Measurements from ENCODE around the gene ZRANB1. TPM values are rescaled to one million over a fixed set of nuclear protein-coding genes. Genes with fewer than 3 reads are reported as not detected.
A peak's percentile ranks its signal among the peaks of the same experiment; 100 is the strongest.

The ZRANB1 gene
- total and polyA plus RNA-seq, 2 experiments from 2014 or later = 6.6 to 21.9 TPM

DNA sequence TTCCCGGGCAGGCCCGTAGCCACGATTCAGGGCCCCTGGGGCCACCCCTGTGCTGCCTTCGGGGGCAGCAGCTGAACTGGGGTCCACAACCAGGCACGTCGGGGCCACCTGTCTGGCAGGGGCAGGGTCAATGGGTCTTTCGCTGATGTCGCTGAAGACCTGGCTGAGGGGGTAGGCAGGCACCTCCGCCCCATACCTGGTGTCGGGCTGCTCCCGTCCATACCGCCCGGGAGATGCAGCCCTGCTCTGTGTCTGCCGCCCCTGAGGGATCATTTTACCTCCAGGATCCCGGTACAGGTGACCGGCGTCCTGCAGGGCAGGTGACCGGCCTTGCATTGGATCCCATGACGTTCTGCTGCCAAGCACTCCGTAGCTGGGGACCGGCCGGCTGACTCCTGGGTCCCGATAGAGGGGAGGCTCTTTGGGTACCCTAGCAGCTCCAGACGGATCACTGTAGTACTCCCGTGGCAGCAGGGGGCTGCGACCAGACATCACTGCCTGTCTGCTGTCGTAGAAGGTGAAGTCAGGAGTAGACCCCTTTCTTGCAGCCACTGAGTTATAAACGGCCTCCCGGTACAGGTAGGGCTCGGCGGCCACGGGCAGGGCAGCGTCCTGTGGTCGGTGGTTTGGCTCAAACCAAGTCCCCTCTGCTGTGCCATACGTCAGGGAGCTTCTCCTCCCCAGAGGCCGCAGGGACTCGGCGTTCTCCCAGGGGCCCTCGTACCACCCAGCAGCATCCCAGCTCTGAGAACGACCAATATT is 85.2 kb downstream of the ZRANB1 start:
- H3K4me3 ChIP-seq = no peak overlapping the region
- no peak overlapping the region for H3K9ac ChIP-seq
- peaks cover 15% of the 10 kb centered on the region for H3F3A ChIP-seq (ENCODE audit: insufficient read depth)
- no peaks in the 10 kb centered on the region for H3K27me3 ChIP-seq (replicated peaks; ENCODE audit: insufficient read depth)
- H3K9me3 ChIP-seq (ENCODE audit: low read depth) = no peaks in the 10 kb centered on the region
- no peak for TF ChIP-seq EZH2phosphoT487 (IDR thresholded peaks at IDR 0.05; ENCODE audit: insufficient read depth, low read depth)
- H2AFZ ChIP-seq = no peak overlapping the region
- 95% methylated on average over 40 of the region's 40 CpGs for WGBS, 2 experiments (ENCODE audit: low coverage in 1 of 2, low lambda C conversion rate in 2 of 2, missing lambda C conversion rate in 2 of 2)
- H3K4me2 ChIP-seq (ENCODE audit: unreplicated experiment) = no peak overlapping the region
- no peaks in the 10 kb centered on the region for H3K36me3 ChIP-seq (ENCODE audit: low read depth)
- H4K20me1 ChIP-seq (ENCODE audit: insufficient read depth) = peaks cover 12% of the 10 kb centered on the region; the same call in 1 of the 2 replicates
- no peak for DNase-seq
- H3K9me2 ChIP-seq (ENCODE audit: insufficient read depth) = no peaks in the 10 kb centered on the region
- peaks cover 89% of the 10 kb centered on the region for H3K79me2 ChIP-seq (ENCODE audit: insufficient read depth)
- H3K4me1 ChIP-seq (ENCODE audit: insufficient read depth) = peaks cover 17% of the 10 kb centered on the region
- in situ Hi-C loops (cut with MboI) = loop anchor here (25.0 kb wide), 1 partner anchor 685 kb away; the partner anchor contains the start of gene EDRF1
- H3K27ac ChIP-seq = no peak overlapping the region

DNA sequence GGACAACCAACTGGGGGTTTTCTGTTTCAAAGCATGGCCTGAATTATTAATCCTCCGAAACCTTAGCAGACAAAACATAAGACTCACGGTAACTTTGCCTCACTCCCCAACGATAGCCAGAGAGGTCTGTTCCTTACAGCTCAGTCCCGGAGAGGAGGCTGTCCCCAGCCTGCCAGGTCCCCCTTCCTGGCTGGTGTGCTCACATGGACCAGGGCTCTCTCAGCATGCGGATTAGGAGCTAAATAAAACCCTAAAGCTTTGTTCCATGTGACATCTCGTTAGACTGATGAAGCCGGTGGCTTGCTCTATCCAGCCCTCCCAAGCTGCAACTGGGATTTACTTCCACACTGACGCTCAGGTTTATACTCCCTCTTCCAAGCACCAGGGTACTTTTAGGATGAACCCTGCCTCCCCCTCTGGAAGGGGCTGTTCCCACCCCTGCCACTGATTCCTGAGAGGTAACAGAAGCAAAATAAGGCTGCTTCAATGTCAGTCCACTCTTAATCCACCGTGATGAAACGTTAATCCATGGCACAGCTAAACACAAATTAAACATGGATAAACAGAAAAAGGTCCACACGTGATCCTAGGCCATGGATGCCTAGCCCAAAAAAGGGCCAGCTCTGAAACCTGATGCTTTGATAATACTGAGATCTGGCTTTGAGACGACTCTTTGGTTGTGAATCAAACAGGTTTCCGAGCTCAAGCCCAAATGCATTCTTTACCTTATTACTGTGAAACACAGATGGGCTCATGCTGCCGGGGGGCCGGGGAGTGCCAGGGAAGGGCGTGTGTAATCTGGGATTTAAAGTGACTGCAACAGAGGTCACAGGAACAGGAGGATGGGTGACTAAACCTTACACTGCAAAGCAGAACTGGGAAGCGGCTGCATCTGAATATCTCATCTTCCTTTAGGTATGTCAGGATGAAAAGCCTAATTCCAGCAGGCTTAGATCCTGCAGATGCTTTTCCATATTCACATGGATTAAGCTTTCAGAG is 86.2 kb downstream of the ZRANB1 start:
- Histone ChIP-seq H3K27ac (peak overlapping the region; percentile 36), H2AFZ (no peak overlapping the region), H4K20me1 (ENCODE audit: insufficient read depth) (peaks cover 12% of the 10 kb centered on the region; the same call in 1 of the 2 replicates), H3K4me1 (ENCODE audit: insufficient read depth) (peaks cover 17% of the 10 kb centered on the region), H3K9ac (peak overlapping the region; percentile 52), H3K36me3 (ENCODE audit: low read depth) (no peaks in the 10 kb centered on the region), H3K9me2 (ENCODE audit: insufficient read depth) (no peaks in the 10 kb centered on the region), H3K9me3 (ENCODE audit: low read depth) (no peaks in the 10 kb centered on the region), H3F3A (ENCODE audit: insufficient read depth) (peaks cover 15% of the 10 kb centered on the region), H3K4me3 (no peak overlapping the region), H3K79me2 (ENCODE audit: insufficient read depth) (peaks cover 89% of the 10 kb centered on the region), H3K4me2 (ENCODE audit: unreplicated experiment) (peak overlapping the region; percentile 43), H3K27me3 (replicated peaks; ENCODE audit: insufficient read depth) (no peaks in the 10 kb centered on the region)
- TF ChIP-seq EZH2 (IDR thresholded peaks at IDR 0.05; ENCODE audit: insufficient read depth, poor library complexity, severe bottlenecking) (no peak), EZH2phosphoT487 (IDR thresholded peaks at IDR 0.05; ENCODE audit: insufficient read depth, low read depth) (no peak)
- WGBS, 2 experiments (ENCODE audit: low coverage in 1 of 2, low lambda C conversion rate in 2 of 2, missing lambda C conversion rate in 2 of 2) = 39 to 41% methylated on average over 17 of the region's 17 CpGs
- peak; percentile 81 for DNase-seq
- in situ Hi-C loops (cut with MboI) = loop anchor here (25.0 kb wide), 1 partner anchor 684 kb away; the partner anchor contains the start of gene EDRF1

DNA sequence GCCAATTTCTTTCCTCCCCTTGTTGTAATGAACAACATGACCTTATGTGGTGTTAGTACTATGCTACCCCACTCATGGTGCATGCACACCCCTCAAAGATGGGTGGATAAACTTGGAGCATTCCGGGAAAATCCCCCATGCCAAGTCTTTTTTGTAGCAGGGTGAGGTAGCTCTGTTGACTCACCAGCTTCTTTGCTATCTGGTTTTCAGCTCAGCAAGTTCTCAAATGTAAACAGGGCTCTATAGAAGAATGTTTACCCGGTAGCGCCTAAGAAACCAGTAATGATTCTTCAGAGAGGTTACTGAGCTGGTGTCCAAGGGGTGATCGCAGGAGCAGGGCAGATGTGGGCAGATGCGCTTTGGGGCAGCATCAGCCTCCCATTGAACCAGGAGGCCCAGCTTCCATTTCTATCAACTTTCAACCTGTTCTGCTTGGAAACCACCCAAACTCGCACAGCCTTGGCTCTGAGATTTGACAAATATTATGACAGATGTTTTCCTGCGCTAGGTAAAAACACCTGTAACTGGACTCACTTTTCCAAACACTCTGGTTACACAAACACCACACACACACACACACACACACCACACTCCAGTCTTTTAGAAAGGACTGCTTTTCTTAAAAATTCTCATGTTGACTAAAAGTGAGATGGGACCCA is 87.8 kb downstream of the ZRANB1 start:
- H4K20me1 ChIP-seq (ENCODE audit: insufficient read depth) = peaks cover 9% of the 10 kb centered on the region; the same call in 1 of the 2 replicates
- in situ Hi-C loops (cut with MboI) = loop anchor here (25.0 kb wide), 1 partner anchor 683 kb away; the partner anchor contains the start of gene EDRF1

More for the DNA sequence above, 87.8 kb downstream of the ZRANB1 start:
- H3K27ac ChIP-seq = no peak overlapping the region
- H3K9me3 ChIP-seq (ENCODE audit: low read depth) = no peaks in the 10 kb centered on the region
- H3K79me2 ChIP-seq (ENCODE audit: insufficient read depth) = peaks cover 89% of the 10 kb centered on the region
- no peak overlapping the region for H3K9ac ChIP-seq
- H3K9me2 ChIP-seq (ENCODE audit: insufficient read depth) = no peaks in the 10 kb centered on the region
- no peaks in the 10 kb centered on the region for H3K27me3 ChIP-seq (replicated peaks; ENCODE audit: insufficient read depth)
- no peaks in the 10 kb centered on the region for H3K36me3 ChIP-seq (ENCODE audit: low read depth)
- TF ChIP-seq EZH2phosphoT487 (IDR thresholded peaks at IDR 0.05; ENCODE audit: insufficient read depth, low read depth) (no peak), EZH2 (IDR thresholded peaks at IDR 0.05; ENCODE audit: insufficient read depth, poor library complexity, severe bottlenecking) (no peak)
- peaks cover 16% of the 10 kb centered on the region for H3K4me1 ChIP-seq (ENCODE audit: insufficient read depth)
- H3F3A ChIP-seq (ENCODE audit: insufficient read depth) = peaks cover 25% of the 10 kb centered on the region
- peak; percentile 16 for DNase-seq
- 90 to 94% methylated on average over 7 of the region's 7 CpGs for WGBS, 2 experiments (ENCODE audit: low coverage in 1 of 2, low lambda C conversion rate in 2 of 2, missing lambda C conversion rate in 2 of 2)
- H3K4me2 ChIP-seq (ENCODE audit: unreplicated experiment) = no peak overlapping the region
- H3K4me3 ChIP-seq = no peak overlapping the region
- H2AFZ ChIP-seq = no peak overlapping the region

All from GM23248 (cell line).